ENCODE data around the gene CCDC85A. TPM values are rescaled to one million over a fixed set of nuclear protein-coding genes. Genes with fewer than 3 reads are reported as not detected.

Gene CCDC85A
- total and polyA plus RNA-seq, 2 of the 8 experiments (the other 6 are each of a cell fraction or from before 2014, with no cell fraction given): 0.20 TPM; not detected in 1

GRCh38 chr2:56179931-56180330 is 3.9 kb upstream of the CCDC85A start:
- H2BK12ac ChIP-seq (ENCODE audit: low read depth, low read length): no peak overlapping the region
- no peak for FAIRE-seq
- H3K27me3 ChIP-seq (replicated peaks in 1 of 4; ENCODE audit: control insufficient read depth in 3 of 4, extremely low read depth in 1 of 4, insufficient read depth in 3 of 4, low read length in 3 of 4): peaks cover 50 to 81% (median 74%) of the 10 kb centered on the region in 4 experiments
- no peak overlapping the region for H4K91ac ChIP-seq (replicated peaks; ENCODE audit: insufficient read length, low read length)
- H2BK15ac ChIP-seq (ENCODE audit: low read length): no peak overlapping the region
- no peaks in the 10 kb centered on the region for H3K9me3 ChIP-seq (ENCODE audit: insufficient read depth in 2 of 2, low read depth in 1 of 2, low read length in 1 of 2)
- no peak overlapping the region for H2BK120ac ChIP-seq (replicated peaks; ENCODE audit: low read depth, low read length)
- H3K27ac ChIP-seq (ENCODE audit: low read depth, low read length): no peak overlapping the region
- no peak overlapping the region for H3K18ac ChIP-seq (ENCODE audit: extremely low read depth, low read length)
- no peak overlapping the region for H2AK5ac ChIP-seq (ENCODE audit: low read depth, low read length)
- peaks cover 27 to 28% of the 10 kb centered on the region in 2 experiments for H4K20me1 ChIP-seq (replicated peaks in 1 of 2; ENCODE audit: control insufficient read depth in 1 of 2, insufficient read depth in 2 of 2, low read length in 2 of 2)
- H3K79me2 ChIP-seq (ENCODE audit: control insufficient read depth in 1 of 2, insufficient read depth in 2 of 2, low read length in 2 of 2): no peaks in the 10 kb centered on the region
- H4K5ac ChIP-seq (ENCODE audit: insufficient read length, low read depth, low read length): no peak overlapping the region
- no peak overlapping the region for H3K4me3 ChIP-seq (ENCODE audit: extremely low read depth in 1 of 4, insufficient read depth in 2 of 4, low read depth in 3 of 4, low read length in 4 of 4)
- H2BK20ac ChIP-seq (ENCODE audit: low read length): no peak overlapping the region
- H3K79me1 ChIP-seq (ENCODE audit: low read depth, low read length): no peaks in the 10 kb centered on the region
- no peak overlapping the region for H4K8ac ChIP-seq (ENCODE audit: extremely low read depth, insufficient read depth, low read length)
- no peak overlapping the region for H2BK5ac ChIP-seq (ENCODE audit: low read depth, low read length)
- ChIA-PET CTCF (ENCODE audit: partially characterized antibody) (interaction anchor here (0.7 to 1.8 kb wide), 6 partner anchors 9 to 1330 kb away, joined by 3 to 11 read pairs (median 4); no protein-coding TSS in a partner anchor), POLR2A (ENCODE audit: partially characterized antibody) (no interaction called here)
- peaks cover 0 to 10% (median 1%) of the 10 kb centered on the region in 4 experiments for H3K4me1 ChIP-seq (replicated peaks in 1 of 4; ENCODE audit: control insufficient read depth in 3 of 4, insufficient read depth in 4 of 4, low read length in 3 of 4)
- peaks cover 12% of the 10 kb centered on the region; the same call in 1 of the 2 replicates for H3K23me2 ChIP-seq (ENCODE audit: low read depth, low read length)
- no peak overlapping the region for H3K9ac ChIP-seq (replicated peaks in 1 of 4; ENCODE audit: extremely low read depth in 1 of 4, low read depth in 3 of 4, low read length in 3 of 4)
- TF ChIP-seq EZH2 (IDR thresholded peaks at IDR 0.05; ENCODE audit: low read depth, low read length, severe bottlenecking): peak; percentile 1
- no peak for TF ChIP-seq SP2 (IDR thresholded peaks at IDR 0.05; ENCODE audit: low read length)
- H3K14ac ChIP-seq (ENCODE audit: insufficient read length): no peak overlapping the region
- no peak for DNase-seq (ENCODE audit: low read depth in 1 of 2, low spot score in 2 of 2)
- no peaks in the 10 kb centered on the region; a peak in 1 of 8 replicates for H3K36me3 ChIP-seq (ENCODE audit: control insufficient read depth in 2 of 4, insufficient read depth in 4 of 4, low read length in 3 of 4)
- no peak overlapping the region for H3K56ac ChIP-seq (replicated peaks; ENCODE audit: insufficient read length, low read depth, low read length)
- no peak overlapping the region for H3K23ac ChIP-seq (ENCODE audit: insufficient read length)
- H3K4ac ChIP-seq (replicated peaks; ENCODE audit: insufficient read length, low read depth, low read length): no peak overlapping the region
- WGBS, 2 experiments (ENCODE audit: extremely low coverage in 1 of 2, insufficient coverage in 1 of 2, insufficient read length in 1 of 2, insufficient replicate concordance in 2 of 2, low coverage in 1 of 2, low lambda C conversion rate in 2 of 2, missing lambda C conversion rate in 1 of 2): 97% methylated on average over 5 of the region's 5 CpGs; no CpG with 5 or more reads in 1 of the 2 experiments
- H3K4me2 ChIP-seq (ENCODE audit: insufficient read depth in 1 of 2, low read depth in 2 of 2, low read length in 2 of 2): no peak overlapping the region
- H2AFZ ChIP-seq (ENCODE audit: low read length): no peak overlapping the region

Data from H1 (cell line).